Effector CD4-positive, alpha-beta T cell (primary cell): ENCODE data around the gene PIAS1.
"Not testable (repeated sequence)": the region's sequence is repeated elsewhere in the genome, so short reads cannot be mapped to it uniquely, and the experiment has no call there.

Experiments used
- DNase-seq: peaks from one replicate; pipeline ENCODE4 v3.0.0-alpha.2; 2020
- total RNA-seq: gene quantifications from one replicate; lab custom pipeline; 2026; lab: John Stamatoyannopoulos, UW

Gene PIAS1
- total RNA-seq, result 117 reads per million, percentile 85 among the genes with 10 or more reads in this experiment

DNA sequence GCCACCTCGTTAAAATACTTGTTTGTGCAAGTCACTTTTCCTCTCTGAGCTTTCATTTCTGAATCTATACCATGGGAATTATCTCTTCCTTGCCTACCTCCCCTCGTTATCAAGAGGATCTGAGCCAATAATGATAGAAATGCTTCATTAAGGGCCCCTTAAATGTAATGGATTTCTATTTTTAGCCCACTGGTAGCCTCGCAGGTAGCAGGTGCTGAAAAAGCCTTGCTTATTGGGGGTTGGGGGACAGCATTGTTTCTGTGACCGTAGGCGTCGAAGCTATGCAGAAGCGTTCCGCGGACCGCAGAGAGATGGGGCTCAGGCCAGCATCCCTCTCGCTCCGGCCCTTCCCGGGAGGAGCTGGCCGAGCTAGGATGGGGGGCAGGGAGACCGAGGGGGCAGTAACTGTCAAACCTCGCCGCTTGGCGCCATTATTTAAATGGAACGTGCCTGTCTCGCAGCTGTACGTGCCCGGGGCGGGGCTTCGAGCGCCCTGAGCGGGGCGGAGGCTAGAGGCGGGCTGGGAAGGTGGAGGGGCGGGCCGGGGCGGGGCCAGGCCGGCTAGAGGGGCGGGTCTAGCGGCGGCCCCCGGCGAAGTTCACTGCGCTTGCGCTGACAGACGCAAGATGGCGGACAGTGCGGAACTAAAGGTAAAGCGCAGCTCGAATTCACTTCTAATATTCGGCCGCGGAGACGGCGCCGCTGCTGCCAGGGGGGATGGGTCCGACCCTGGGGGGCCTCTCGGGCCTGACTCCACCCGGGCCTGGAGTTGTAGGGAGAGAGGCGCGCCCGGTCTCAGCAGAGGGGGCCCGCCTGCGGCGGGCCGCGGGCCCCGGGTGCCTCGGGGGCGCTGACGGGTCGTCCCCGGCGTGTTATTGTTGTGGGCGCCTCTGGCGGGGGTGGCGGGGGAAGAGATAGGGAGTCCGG, at the start of gene PIAS1:
Gene PIAS1 (plus strand): TSS at position 615 of the 927 bp plus-strand sequence. CDS start 12 bp downstream, at position 627.
- DNase-seq, result peak; percentile 93

DNA sequence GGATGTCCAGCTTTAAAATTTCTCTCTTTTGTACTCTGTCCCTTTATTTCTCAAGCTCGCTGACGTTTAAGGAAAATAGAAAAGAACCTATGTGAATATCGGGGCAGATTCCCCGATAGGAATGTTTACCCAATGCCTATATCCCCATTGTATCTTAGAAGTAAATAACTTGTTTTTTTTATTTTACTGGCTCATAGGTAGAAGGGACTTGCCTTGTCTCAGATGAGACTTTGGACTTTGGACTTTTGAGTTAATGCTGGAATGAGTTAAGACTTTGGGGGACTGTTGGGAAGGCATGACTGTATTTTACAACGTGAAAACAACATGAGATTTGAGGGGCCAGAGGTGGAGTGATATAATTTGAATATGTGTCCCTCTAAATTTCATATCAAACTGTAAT, 46.5 kb upstream of the PIAS1 start:
- DNase-seq, result not testable (repeated sequence)

DNA sequence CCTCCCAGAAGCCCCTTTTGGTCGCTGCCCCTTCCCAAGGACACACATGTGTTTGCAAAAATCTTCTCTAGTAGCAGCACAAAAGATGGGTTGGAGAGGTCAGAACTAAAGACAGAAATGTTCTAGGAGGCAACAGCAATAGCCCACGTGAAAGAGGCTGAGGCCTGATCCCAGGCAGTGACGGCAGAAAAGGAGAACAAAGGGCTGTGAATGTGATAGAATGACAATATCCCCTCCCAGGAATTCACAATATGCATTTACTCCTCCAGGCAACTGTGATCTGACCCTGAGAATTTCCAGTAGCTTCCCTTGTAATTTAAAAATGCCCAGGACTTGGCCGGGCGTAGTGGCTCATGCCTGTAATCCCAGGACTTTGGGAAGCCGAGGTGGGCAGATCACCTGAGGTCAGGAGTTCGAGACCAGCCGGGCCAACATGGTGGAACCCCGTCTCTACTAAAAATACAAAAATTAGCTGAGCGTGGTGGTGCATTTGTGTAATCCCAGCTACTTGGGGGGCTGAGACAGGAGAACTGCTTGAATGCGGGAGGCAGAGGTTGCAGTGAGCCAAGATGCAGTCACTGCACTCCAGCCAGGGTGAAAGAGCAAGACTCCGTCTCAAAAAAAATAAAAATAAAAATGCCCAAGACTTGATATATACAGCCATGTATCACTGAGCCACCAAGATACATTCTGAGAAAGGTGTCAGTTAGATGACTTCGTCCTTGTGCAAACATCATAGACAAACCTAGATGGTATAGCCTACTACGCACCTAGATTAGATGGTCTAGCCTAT, 43.6 kb upstream of the PIAS1 start:
- DNase-seq, result no peak

DNA sequence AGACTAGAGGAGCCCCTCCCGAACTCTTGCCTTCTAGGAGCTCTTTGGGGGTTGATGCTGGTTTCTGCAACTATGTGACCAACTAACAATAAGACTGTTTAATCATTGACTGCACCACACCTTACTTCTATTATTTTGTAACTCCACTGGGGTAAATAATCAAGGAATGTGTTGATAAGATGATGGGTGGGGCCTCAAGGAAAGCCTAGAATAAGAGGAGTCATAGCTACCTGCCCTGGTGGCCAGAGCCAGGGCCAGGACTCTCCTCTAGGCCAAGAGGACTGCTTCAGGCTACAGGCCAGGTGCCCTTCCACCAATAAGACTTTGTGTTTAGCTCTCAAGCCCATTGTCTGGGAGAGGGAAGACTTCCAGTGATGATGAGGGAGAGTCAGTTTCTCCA, 41.2 kb upstream of the PIAS1 start:
- no peak for DNase-seq

DNA sequence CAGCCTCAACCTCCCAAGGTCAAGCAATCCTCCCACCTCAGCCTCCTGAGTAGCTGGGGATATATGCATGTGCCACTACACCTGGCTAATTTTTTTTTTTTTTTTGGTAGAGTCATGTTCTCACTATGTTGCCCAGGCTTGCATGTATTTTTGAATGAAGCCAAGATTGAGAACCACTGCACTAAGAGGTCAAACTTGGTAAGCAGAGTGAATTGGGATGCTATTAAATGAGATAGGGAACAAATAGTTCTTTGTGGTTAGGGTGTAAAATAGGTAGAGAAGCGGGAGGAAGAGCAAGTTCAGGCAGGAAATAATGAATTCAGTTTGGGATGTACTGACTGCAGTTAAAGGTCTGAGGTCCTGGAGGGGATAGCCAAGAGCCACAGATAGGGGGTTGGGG, 39.9 kb upstream of the PIAS1 start:
- DNase-seq, result no peak

DNA sequence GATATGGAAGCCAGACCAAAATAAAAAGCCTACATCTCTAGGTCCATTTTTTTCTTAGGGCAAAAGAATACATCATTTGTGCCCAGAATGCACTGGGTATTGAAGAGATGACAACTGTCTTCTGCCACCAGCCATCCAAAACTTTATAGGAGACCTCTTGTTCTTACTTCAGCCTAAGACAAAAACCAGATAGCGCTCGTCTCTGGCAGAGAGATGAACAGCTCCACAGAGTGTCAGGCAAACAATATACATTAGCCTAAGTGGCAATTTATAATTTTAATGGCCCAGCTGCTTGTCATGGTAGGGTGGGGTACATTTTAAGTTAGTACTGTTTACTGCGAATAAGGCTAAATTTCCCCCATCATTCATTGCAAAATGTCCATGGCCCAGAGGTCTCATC, 38.9 kb upstream of the PIAS1 start:
- DNase-seq, result no peak

DNA sequence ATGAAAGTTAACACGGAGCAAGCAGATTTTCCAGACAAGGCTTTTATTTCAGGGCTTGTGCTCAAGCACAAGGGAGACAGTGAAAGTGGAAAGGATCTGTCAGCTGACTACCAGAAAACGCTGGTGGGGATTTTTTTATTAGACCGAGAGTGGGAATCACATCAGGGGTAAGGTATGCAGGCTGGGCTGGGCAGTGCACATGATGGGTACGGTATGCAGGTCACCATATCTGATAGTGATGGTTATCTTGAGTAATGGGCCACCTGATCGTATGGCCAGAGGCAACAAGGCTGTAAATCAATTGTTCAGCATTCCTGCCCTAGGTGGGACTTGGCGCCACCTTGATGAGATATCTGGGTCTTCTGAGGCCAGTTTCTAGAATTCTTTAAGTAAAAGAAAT, 36.9 kb upstream of the PIAS1 start:
- no peak for DNase-seq

DNA sequence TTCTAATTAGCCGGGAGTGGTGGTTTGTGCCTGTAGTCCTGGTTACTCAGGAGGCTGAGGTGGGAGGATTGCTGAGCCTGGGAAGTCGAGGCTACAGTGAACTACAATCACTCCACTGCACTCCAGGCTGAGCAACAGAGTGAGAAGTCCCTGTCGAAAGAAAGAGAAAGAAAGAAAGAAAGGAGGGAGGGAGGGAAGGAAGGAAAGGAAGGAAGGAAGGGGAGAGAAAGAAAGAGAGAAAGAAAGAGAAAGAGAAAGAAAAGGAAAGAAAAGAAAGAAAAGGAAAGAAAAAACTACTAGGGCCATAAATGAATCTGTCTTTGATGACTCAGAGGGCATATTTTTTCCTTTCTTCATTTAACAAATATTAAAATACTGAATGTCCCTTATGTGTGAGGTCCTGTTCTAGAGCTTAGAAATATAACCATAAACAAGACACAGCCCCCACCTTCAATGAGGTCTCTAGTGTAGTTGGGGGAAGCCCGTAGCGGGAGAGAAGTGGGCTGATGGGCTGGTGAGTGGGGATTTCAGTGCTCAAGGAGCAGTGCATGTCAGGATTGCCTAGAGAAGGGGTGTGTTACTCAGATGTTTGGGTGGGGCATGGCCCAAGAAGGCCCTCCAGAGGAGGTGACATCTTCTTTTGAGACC, 35.2 kb upstream of the PIAS1 start:
- no peak for DNase-seq

DNA sequence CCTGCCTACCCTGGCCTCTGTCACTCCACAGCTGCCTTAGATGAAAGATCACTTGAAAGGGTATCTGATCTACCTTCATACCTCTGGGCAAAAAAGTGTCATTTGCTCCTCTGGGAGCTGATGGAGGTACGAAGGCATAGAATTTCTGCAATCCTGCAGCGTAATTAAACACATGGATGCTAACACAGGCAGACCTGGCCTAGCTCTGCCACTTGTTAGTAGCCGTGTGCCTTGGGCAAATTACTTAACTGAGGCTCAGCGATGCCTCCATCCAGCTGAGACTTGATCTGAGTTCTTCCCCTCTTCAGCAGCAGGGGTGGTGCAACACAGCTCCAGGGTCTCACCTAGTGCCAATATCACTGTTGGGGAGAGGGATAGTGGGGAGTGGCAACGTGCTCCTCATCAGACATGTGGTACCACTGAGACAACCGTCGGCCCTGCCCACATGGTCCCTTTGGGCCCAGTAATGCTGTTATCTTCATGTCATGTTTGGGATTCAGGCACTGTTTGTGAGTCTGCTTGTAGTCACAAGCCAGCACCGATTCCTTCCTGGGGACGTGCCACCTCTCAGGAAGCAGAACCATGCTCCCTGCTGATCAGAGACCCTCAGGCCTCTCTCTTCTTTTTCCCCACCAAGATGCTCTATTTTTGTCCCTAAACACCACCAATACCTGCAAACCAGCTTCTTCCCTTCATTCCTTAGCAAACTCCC, 34.1 kb upstream of the PIAS1 start:
- no peak for DNase-seq

DNA sequence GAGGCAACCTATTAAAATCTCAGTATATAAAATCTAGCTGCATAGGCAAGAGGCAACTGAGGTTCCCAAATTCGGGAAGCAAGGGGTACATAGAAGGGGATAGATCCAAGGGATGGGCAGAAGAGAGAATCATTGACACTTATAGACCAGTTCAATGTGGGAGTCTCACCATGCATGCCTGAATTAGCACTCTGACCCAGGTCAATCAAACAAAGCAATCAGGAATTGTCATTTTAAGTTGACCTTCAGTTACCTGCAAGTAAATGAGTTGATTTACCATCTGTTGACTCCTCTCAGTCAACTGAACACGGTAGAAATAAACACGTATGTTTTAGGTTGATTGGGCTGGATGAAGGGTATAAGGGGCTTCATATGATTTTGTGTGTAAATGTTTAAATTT, 33.4 kb upstream of the PIAS1 start:
- no peak for DNase-seq

DNA sequence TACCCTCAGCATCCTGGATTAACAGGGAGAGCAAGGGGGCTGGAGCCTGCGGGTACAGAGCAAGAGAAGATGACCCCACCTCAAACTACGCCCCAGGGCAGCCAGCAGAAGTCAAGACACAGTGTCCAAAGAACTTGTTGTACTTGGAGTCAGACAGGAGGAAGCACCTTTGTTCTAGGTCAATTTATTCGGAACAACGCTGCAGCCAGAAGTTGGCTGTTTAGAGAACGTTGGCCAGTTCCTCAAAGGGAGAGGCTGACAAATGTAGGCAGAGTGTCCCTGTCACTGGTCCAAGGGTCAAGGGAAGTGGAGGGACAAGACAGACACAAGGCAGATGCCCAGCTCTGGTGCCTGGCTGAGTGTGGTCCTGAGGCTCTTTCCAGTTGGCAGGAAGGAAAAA, 32.1 kb upstream of the PIAS1 start:
- no peak for DNase-seq

DNA sequence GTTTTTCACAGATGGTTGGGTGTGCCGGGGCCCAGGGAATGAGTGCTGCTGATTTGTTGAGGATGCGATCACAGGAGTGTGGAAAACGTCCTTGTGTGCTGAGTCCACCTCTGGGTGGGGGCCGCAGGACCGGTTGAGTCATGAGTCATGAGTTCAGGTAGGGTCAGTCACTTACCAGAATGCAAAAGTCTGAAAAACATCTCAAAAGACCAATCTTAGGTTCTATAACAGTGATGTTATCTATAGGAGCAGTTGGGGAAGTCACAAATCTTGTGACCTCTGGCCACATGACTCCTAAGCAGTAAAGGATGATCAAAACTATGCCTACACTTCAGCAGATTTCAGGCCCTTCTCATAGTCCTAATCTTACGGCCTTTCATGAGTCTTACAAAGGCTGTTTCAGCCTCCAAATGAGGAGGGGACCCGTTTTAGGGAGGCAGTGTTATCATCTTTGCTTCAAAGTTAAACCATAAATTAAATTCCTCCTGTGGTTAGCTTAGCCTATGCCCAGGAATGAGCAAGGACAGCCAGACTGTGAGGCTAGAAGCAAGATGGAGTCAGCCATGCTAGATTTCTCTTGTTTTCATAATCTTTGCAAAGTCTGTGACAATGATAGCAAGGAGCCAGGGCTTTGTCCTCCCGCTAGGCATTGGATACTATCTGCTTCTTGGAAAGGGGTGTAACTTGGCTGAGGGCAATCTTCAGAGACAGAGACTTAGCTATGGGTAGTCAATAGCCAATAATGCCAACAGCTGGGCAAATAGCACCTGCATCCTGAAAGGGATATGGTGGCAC, 30.6 kb upstream of the PIAS1 start:
- DNase-seq, result no peak

DNA sequence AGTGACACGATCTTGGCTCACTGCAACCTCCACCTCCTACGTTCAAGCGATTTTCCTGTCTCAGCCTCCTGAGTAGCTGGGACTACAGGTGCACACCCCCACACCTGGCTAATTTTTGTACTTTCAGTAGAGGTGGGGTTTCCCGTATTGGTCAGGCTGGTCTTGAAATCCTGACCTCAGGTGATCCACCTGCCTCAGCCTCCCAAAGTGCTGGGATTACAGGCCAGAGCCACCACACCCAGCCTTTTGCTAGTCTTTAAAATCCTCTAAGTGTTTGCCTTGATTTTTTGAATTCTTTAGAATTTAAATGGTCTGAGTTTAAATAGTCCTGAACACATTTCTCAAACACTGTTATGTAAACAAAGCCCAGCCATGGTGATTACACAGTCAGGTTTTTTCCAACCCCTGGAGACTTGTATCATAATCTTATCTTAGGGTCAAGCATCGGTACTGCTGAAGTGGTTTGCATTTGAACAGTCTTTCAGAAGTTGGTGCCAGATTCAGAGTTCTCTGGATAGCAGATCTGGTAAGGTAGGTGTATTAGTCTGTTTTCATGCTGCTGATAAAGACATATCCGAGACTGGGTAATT, 28.2 kb upstream of the PIAS1 start:
- DNase-seq, result no peak

DNA sequence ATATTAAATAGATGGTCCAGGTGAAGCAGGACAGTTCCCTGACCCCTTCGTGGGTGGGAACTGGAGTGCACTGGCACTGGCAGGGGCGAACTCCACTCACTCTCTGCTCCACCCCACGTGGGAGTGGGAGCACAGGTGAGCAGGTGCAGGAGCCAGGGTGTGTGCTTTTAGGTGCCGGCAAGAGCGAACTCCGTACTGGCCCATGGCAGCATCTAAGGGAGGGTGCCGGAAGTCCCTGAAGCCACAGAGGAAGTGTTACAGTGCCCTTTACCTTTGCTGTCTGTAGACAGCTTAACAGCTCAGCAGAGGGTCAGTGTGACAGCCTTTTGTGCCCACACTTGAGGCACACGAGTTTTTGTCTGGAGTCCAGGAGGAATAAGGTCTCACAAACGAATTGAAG, 26.7 kb upstream of the PIAS1 start:
- no peak for DNase-seq

DNA sequence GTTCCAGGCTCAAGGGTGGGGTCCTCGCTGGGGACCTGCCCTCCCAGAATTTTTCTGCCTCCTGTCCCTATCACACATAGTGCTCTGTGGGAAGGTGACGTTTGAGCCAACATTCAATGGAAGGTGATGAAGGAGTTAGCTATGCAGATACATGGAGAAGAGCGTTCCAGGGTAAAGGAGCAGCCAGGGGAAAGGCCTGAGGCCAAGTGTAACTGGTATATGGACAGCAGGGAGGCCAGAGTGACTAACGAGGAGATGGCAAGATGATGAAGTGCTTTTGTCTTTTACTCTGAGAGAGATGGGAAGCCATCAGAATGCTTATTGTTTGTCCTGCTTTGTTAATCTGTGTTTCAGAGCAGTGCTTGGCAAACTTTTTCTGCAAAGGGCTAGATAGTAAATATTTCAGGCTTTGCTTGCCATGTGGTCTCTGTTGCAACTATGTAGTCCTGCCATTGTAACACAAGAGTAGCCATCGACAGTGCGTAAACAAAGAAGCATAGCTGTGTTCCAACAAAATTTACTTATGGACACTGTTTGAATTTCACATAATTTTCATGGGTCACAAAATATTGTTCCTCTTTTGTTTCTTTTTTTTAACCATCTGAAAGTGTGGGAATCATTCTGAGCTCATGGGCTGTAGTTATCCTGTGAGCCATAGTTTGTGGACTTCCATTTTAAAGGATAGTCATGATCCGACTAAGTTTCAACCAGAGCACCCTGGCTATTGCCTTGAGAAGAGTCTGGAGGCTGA, 25.8 kb upstream of the PIAS1 start:
- DNase-seq, result no peak

DNA sequence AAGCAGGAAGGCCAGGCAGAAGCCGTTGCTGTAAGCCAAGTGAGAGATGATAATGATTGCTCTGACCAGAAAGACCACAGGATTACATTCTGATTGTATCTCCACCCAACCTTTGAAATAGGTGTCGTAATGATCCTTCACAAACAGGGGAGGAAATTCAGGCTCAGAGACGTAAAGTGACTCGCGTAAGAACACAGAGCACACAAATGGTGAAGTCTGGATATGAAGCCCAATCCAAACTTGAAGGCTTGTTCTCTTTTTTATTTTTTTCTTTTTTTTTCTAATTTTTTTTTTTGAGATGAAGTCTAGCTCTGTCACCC, 25.3 kb upstream of the PIAS1 start:
- DNase-seq, result no peak

DNA sequence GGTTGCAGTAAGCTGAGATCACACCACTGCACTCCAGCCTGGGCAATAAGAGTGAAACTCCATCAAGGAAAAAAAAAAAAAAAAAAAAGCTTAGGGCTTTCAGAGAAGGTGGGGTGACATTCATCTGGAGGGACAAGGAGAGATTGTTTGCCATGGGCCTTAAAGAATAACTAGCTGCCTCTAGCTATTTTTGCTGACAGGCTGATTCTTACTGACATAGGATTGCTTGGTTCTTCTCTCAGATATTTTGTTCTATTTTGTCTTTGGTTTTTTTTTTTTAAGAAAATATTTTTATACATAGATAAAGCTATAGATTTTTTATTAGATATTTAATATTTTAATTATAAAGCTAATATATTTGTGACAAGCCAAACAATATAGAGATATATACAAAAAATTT, 24.2 kb upstream of the PIAS1 start:
- DNase-seq, result no peak

DNA sequence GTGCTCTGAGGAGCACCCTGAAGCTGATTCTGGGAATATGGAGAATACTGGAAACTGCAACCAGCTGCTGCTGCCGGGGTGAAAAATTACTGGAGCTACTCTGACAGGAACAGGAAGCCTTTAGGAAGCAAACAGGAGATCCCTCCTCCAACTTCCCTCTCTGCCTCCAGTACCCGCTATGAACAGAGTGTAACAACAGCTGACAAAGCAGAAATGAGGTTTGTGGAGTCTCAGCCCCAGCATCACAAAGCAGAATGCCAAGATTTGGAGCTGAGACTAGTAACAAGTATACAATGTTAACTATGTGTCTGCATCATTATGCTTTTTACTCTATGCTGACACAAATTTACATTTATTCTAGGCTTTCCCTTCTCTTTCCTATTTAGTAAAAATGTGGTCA, 22.7 kb upstream of the PIAS1 start:
- DNase-seq, result no peak

DNA sequence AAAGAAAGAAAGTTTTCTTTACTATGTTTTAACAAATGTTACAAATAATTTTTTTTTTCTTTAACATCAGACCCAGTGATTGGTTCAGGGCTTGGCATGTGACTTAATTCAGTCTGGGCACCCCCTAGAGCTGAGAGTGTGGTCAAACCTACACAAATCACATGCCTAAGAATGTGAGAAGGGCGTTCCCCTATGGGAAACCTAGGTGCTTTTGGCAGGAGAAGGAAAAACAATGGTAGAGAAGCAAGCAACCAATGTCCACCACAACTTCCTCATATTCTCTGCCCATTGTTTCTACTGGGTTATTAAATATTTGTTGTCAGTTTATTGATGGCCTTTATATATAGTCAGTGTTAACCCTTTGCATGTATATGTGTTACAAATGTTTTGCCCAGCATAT, 21.4 kb upstream of the PIAS1 start:
- DNase-seq, result no peak

DNA sequence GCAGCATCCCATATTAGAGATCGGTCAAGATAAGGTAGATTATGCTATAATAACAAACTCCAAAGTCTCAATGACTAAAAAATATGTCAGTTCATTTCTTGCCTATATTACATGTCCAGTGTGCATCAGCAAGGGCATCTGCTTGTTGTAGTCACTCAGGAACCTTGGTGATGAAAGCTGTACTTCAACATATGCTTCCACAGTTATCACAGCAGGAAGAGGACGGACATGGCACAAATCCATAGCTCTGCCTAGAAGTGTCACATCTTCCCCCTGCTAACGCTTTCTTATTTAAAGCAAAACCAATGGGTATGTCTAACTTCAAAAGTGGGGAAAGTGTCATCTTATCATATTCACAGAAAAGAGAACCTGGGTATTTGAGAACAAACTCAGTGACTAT, 20.0 kb upstream of the PIAS1 start:
- DNase-seq, result no peak
